ENCODE measurements around the gene CNTN1.

DNA sequence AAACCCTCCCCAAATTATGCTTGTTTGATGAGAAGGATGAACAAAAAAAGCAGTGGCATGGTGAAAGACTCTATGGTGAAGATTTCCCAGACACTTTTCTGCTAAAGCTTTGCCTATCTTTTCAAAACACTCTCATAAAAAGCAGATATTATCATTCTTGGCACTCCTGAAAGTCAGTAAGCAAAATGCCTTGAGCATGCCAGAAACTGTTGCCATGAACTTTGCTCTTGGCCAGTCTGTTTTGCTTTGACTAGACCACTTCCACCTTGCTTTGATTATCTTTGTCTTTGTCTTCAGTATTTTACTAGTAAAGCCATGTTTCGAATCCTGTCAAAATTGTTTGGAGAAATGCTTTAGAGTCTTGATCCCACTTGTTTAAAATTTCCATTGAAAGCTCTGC is 110.4 kb downstream of the CNTN1 start:
- TF ChIP-seq, protein P1, sequence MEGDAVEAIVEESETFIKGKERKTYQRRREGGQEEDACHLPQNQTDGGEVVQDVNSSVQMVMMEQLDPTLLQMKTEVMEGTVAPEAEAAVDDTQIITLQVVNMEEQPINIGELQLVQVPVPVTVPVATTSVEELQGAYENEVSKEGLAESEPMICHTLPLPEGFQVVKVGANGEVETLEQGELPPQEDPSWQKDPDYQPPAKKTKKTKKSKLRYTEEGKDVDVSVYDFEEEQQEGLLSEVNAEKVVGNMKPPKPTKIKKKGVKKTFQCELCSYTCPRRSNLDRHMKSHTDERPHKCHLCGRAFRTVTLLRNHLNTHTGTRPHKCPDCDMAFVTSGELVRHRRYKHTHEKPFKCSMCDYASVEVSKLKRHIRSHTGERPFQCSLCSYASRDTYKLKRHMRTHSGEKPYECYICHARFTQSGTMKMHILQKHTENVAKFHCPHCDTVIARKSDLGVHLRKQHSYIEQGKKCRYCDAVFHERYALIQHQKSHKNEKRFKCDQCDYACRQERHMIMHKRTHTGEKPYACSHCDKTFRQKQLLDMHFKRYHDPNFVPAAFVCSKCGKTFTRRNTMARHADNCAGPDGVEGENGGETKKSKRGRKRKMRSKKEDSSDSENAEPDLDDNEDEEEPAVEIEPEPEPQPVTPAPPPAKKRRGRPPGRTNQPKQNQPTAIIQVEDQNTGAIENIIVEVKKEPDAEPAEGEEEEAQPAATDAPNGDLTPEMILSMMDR (CRISPR knock-in tag; IDR thresholded peaks at IDR 0.05), result no peak
- TF ChIP-seq ZNF761 (CRISPR knock-in tag; conservative IDR thresholded peaks at IDR 0.05), result no peak
- TF ChIP-seq KDM1A (CRISPR knock-in tag; IDR thresholded peaks at IDR 0.05), result no peak
- no peak for TF ChIP-seq KDM5B (CRISPR knock-in tag; IDR thresholded peaks at IDR 0.05; ENCODE audit: borderline replicate concordance)
- no peak for TF ChIP-seq EZH2 (conservative IDR thresholded peaks at IDR 0.05; ENCODE audit: low read depth, low read length)
- no peak for TF ChIP-seq SMAD3 (CRISPR knock-in tag; IDR thresholded peaks at IDR 0.05)
- TF ChIP-seq HDAC2 (CRISPR knock-in tag; IDR thresholded peaks at IDR 0.05), result no peak
- no peak for TF ChIP-seq JUND (CRISPR knock-in tag; IDR thresholded peaks at IDR 0.05)
- no peak for TF ChIP-seq ZNF747 (CRISPR knock-in tag; IDR thresholded peaks at IDR 0.05; ENCODE audit: borderline replicate concordance)
- no peak for TF ChIP-seq YEATS2 (CRISPR knock-in tag; IDR thresholded peaks at IDR 0.05; ENCODE audit: borderline replicate concordance)
- no peak for TF ChIP-seq NR3C1 (CRISPR knock-in tag; IDR thresholded peaks at IDR 0.05)
- no peak for TF ChIP-seq CBX5 (CRISPR knock-in tag; IDR thresholded peaks at IDR 0.05; ENCODE audit: borderline replicate concordance)
- no peak for TF ChIP-seq SUZ12 (IDR thresholded peaks at IDR 0.05; ENCODE audit: low read depth, low read length)
- TF ChIP-seq, protein P2, sequence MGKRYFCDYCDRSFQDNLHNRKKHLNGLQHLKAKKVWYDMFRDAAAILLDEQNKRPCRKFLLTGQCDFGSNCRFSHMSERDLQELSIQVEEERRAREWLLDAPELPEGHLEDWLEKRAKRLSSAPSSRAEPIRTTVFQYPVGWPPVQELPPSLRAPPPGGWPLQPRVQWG (CRISPR knock-in tag; IDR thresholded peaks at IDR 0.05; ENCODE audit: borderline replicate concordance, low read depth), result no peak

Measured in HepG2 (cell line).